Spleen (tissue), 7 donors: ENCODE data around the gene PCGF5.

Experiments used
- POLR2A ChIP-seq, 3 donors: fragments of 450-650 bp; IDR thresholded peaks; one replicate each; pipeline ENCODE4 v1.5.1; 2017; ENCODE audit warnings: antibody characterized with exemption in 3 of 3, mild to moderate bottlenecking in 1 of 3
- POLR2AphosphoS5 ChIP-seq, 3 donors: sonication (generic); formaldehyde crosslinking; IDR thresholded peaks; one replicate each; pipeline ENCODE4 v1.5.1; 2017; ENCODE audit warnings: antibody characterized with exemption in 3 of 3
- TF ChIP-seq, protein P1 (sequence below), 11 experiments: fragments of 200-600 bp in 7 of 11; fragments of 450-650 bp in 4 of 11; sonication (generic) in 4 of 11; IDR thresholded peaks in 8 of 11; conservative IDR thresholded peaks in 3 of 11; 1 replicate in 7 of 11; 2 replicates in 4 of 11; pipeline versions ENCODE4 v1.4.0 to v1.8.0; 2016 to 2021; ENCODE audit warnings: antibody characterized with exemption in 11 of 11, inconsistent platforms in 4 of 11, mild to moderate bottlenecking in 1 of 11
- donor health status: DM: no; HTN: no; CAD: no; lungs with moderate emphysema.
- donor health status: DM: no; HTN: no; CAD: no.
- donor health status: DM: no; HTN: no; CAD: no.

- TF ChIP-seq, protein P1, sequence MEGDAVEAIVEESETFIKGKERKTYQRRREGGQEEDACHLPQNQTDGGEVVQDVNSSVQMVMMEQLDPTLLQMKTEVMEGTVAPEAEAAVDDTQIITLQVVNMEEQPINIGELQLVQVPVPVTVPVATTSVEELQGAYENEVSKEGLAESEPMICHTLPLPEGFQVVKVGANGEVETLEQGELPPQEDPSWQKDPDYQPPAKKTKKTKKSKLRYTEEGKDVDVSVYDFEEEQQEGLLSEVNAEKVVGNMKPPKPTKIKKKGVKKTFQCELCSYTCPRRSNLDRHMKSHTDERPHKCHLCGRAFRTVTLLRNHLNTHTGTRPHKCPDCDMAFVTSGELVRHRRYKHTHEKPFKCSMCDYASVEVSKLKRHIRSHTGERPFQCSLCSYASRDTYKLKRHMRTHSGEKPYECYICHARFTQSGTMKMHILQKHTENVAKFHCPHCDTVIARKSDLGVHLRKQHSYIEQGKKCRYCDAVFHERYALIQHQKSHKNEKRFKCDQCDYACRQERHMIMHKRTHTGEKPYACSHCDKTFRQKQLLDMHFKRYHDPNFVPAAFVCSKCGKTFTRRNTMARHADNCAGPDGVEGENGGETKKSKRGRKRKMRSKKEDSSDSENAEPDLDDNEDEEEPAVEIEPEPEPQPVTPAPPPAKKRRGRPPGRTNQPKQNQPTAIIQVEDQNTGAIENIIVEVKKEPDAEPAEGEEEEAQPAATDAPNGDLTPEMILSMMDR (IDR thresholded peaks at IDR 0.05 in 8 of 11, conservative IDR thresholded peaks at IDR 0.05 in 3 of 11), result no peak
- TF ChIP-seq POLR2A (IDR thresholded peaks at IDR 0.05) (no peak), POLR2AphosphoS5 (IDR thresholded peaks at IDR 0.05) (no peak)
Measured at GRCh38 chr10:91271886-91272285, 51.4 kb downstream of the PCGF5 start.
